DMS53 treated with DMSO at 0.1 percent for 48 hours (cell line): Measurements from ENCODE around the gene MTF1.
A peak's percentile ranks its signal among the peaks of the same experiment; 100 is the strongest.

Source experiments
- DNase-seq: peaks from one replicate; lab custom pipeline; 2025; ENCODE audit not compliant: unreplicated experiment; lab: John Stamatoyannopoulos, UW

MTF1 gene

GRCh38 chr1:37831809-37832208 lies 27.6 kb downstream of the MTF1 start:
- no peak for DNase-seq

GRCh38 chr1:37831109-37831508 lies 28.3 kb downstream of the MTF1 start:
- DNase-seq: no peak

DNA sequence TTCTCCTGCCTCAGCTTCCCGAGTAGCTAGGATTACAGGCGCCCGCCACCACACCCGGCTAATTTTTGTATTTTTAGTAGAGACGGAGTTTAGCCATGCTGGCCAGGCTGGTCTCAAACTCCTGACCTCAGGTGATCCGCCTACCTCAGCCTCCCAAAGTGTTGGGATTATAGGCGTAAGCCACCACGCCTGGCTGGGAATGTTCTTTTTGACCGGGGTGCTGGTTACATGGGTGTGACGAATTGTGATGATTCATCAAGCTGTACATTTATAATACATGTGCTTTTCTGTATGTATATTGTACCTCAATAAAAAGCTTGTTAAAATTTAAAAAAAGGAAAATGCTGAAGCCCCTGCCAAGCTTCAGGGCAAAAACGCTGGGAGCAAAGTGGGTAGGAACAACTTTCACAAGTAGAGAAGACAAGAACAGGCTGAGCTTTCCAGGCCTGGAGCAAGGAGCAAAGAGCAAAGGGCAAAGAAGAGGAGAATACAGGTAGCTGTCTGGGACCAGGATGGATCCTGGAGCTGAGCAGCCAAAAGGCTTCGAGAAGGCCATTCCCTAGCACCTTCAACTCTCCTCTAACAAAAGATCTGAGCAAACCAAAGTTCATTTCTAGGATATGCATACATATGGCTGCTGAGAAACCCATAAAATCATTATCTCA lies 30.9 kb downstream of the MTF1 start:
- DNase-seq: no peak

- DNase-seq: no peak
These were observed 33.9 kb downstream of the MTF1 start for GRCh38 chr1:37825506-37825905.

DNA sequence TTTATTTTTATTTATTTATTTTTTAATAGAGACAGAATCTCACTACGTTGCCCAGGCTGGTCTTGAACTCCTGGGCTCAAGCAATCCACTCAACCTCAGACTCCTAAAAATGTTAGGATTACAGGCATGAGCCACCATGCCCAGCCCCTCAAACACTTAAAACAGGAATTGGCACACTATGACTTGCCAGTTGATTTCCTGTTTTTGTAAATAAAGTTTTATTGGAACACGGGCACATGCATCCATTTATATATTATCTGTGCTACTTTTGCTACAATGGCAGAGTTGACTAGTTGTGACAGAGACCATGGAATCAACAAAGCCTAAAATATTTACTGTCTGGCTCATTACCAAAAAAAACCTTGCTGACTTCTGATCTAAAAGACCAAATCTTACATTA lies 35.4 kb downstream of the MTF1 start:
- no peak for DNase-seq

GRCh38 chr1:37822906-37823815 lies 36.2 kb downstream of the MTF1 start:
- DNase-seq: no peak

DNA sequence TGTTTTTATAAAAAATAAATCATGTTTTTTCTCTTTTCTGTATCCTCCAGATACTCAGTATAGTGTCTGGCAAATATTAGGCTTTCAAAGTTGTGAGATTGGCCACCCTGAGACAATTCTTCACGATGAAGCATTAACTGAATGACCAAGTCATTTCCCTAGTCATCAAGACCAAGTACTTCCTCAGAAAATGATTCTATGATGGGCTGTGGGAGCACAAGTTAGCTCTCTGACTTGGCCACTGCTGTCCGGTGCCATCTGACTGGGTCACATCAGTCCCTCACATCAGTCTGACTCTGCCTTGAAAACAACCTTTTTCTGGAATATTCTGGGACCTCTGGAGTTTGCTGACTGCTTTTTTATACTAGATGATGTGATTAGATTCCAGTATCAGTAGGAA lies 37.9 kb downstream of the MTF1 start:
- DNase-seq: no peak

DNA sequence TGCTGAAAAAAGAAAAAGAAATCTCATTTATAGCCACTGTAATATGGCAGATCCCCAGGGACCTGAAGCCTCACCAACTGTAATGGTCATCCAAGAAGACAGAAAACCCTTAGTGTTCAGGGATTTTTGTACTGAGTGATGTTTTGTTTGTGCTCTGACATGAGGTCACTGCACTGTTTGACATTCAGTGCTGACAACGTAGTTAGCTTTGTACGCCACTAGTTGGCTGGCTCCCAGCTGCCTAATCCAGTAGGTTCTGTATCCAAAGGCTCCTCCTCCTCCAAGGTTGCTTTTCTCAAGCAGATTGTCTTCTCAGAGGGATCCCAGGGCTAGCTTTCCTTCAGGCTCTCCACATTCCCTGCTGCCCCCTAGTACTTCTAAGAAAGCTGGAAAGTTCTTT lies 41.9 kb downstream of the MTF1 start:
- no peak for DNase-seq

- DNase-seq: no peak
These were observed 45.1 kb downstream of the MTF1 start for GRCh38 chr1:37814252-37814651.

DNA sequence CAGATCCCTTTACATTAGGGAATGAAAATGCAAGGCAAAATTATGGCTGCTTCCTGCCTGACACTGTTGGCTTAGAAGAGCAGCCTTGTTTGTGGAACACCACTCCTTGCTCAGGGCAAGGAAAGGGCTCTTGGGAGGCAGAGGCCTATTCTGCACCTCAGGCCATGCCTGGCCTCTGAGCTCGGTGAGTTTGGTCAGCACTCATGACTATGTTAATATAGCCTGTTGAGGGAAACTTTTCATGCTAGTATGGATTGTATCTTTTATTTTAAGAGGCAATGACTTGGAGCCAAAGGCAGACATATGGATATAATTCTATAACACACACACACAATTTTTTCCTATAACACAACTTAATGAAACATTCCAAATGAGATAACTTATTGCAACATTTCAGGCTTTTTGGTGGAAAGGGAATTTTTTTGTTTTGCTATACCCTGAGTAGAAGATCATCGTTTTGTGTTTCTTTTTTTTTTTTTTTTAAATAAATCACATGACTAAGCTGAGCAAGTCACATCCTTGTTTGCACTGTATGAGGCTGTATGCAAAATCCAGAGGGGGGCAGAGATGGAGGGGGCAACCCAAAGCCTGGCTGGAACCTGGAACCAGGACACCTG lies 45.8 kb downstream of the MTF1 start:
- no peak for DNase-seq

GRCh38 chr1:37811027-37811655 lies 48.3 kb downstream of the MTF1 start:
- peak; percentile 83 for DNase-seq

GRCh38 chr1:37809942-37810341 lies 49.5 kb downstream of the MTF1 start:
- no peak for DNase-seq

GRCh38 chr1:37808369-37809319 lies 50.7 kb downstream of the MTF1 start:
- DNase-seq: peak; percentile 84

DNA sequence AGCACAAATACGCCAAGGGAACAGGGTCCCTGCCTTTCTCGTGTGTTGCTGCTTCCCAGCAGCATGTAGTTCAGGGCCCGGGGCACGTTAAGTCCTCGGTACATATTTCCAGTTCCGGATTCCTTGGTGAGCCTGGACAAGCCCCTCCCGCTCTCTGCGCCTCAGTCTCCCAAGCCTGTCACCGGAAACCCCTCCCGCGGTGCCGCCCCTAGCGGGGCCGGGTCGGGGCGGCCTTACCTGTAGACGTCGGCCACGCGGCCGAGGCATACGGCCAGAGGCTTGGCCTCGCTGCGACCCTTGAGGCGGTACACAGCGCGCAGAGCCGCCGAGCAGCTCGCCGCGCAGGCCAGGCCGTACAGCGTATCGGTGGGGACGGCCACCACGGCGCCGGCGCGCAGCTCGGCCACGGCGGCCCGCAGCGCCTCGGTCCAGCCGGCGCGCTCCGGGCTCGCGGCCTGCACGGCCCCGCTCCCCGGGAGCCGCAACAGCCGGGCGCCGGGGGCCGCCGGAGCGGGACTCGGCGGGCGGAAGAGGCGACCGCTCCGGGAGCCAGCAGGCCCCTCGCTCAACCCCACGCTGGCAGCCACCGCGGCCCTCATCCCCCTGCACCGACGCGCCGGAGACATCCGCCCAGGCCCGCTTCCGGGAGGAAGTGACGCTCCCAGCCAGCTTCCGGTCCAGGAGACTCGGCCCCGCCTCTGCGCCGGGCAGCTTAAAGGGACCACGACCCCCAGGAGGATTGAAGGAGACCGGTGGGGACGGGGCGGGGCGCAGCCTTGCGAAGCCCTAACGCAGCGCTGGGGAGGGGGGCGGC lies 51.6 kb downstream of the MTF1 start, which contains the start of the genes C1orf122 and YRDC:
Gene C1orf122, plus strand, starts transcription at position 236 of the 814 bp plus-strand sequence. CDS start 615 bp downstream, outside the sequence.
Gene YRDC, minus strand, starts transcription at position 654 of the 814 bp plus-strand sequence. Its CDS starts 28 bp downstream, at position 626.
- peak; percentile 84 for DNase-seq

- DNase-seq: no peak
These were observed 52.2 kb downstream of the MTF1 start for GRCh38 chr1:37807220-37807554.

- no peak for DNase-seq
These were observed 57.0 kb downstream of the MTF1 start for GRCh38 chr1:37802439-37802838.

- no peak for DNase-seq
These were observed 61.5 kb downstream of the MTF1 start for GRCh38 chr1:37797750-37798345.

DNA sequence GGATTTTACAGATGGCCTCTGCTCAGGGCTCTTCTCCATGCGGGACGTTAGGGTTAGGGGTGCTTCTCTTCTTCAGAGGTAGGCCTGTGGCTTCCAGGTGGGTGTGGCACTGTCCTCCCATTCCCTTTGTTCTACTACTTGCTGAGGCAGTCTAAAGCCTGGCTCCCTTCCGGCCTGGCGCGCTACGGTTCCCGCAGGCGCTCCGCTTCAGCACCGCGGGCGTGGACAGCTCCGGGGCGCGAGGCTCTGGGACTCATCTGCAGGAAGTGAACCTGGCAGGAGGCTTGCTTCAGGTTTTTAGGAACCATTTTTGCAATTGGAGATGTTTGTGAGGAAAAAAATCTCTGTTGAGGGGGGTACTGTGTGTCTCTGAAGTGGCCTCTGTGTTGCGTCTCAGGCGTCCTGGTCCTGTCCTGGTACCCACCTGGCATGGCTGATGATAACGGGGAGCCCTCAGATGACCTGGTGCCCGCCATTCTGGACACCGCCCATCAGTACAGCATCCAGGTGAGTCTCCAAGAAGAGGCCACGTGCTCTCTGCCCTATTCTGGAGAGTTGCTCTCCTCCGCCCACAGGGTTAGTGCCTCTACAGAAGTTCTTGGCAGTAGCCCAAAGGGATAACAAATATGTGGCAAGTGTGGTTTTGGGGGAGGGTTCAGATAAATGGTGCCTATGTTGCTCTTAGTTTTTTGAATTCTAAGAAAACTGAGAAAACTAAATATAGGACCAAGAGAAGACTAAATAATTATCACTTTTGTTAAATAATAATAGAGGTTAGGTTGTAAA lies 63.9 kb downstream of the MTF1 start:
- no peak for DNase-seq
